D341Med (cell line): ENCODE data around the gene SLC4A2.

Experiments used
- DNase-seq: peaks from one replicate; pipeline ENCODE4 v3.0.0; 2012; ENCODE audit warnings: low spot score

The SLC4A2 gene

DNA sequence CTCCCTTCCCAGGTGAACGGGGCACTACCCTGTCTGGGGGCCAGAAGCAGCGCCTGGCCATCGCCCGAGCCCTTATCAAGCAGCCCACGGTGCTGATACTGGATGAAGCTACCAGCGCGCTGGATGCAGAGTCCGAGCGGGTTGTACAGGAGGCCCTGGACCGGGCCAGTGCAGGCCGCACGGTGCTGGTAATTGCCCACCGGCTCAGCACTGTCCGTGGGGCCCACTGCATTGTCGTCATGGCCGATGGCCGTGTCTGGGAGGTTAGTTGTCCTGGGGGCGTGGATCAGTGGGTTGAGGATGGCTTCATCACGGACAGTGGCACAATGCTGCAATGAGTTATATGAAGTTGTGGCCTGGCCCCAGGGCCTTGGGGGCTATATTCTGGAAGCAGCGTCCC lies 15.4 kb upstream of the SLC4A2 start:
- no peak for DNase-seq

DNA sequence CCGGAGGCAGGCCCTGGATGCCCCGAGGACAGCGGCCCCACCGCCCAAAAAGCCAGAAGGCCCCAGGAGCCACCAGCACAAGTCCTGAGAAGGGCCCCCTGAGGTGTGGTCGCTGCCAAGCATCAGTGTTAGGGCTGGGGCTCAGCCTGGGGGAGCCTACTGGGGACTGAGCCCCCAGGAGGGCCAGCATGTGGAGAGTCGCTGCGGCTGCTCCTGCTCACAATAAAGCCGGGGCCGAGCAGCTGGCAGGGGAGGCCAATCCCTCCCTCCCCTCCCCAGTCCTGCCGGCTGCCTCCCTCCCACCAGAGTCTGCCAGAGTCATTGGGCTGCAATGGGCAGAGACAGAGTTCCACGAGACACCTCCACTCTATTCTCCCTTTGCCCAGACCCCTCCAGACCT lies 14.1 kb upstream of the SLC4A2 start:
- DNase-seq, result peak; percentile 78

DNA sequence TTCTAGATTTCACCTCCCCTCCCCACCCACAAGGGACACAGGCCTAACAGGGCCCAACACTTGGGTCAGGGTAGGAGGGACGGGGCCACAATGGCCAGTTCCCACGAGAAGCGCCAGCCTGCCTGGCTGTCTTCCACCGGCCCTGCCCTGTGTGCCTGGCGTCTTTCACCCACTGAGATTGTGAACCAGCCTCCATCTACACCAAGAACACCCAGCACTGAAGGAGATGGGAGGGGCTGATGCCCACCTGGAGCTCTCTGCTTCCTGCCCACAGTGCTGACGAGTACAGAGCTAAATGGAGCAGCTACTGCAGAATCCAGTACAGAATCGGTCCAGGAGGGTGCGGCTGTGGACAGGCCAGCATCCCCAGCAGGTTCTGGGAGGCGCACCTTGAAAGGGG lies 13.4 kb upstream of the SLC4A2 start:
- no peak for DNase-seq

DNA sequence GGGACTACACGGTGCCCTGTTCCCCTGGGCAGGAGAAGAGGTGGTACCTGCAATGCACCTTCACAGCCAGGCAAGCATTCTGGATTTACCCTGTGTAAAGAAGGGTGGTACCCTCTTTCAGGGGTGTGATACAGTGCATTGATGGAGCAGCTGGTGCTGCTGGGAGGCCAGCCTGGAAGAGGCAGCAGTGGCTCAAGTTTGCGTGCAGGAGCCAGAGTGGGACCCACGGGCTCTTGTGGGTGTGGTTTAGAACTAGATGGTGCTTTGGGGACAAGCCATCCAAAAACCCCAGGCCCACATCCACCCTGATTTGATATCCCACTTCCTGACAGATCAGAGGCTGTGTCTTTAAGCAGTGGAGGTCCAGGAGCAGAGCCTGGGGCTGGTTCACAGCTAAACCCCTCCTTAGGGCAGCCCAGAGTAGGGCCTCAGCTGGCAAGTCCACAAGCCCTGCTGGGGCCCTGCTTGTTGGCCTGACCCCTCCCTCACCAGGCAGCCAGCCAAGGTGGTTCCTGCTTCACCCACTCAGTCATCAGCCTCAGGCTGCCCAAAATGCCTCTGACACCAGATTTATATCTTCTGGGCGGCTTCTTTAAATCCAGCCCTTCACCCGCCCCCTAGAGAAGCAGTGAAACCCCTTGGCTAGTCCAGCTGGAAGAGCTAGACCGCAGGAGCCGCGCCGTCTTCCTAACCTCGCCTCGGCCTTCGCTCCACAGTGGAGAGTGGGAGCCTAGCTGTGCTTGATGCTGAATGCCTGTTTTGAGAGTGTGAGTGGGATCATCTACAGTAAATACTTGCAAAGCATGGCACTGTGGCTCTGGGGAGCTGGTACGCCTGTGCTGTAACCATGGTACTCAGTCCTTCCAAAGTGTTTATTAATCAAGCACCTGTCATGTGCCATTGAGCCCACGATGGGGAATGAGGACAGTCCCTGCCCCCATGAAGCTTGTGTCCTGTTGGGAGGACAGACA lies 12.5 kb upstream of the SLC4A2 start:
- DNase-seq, result no peak

DNA sequence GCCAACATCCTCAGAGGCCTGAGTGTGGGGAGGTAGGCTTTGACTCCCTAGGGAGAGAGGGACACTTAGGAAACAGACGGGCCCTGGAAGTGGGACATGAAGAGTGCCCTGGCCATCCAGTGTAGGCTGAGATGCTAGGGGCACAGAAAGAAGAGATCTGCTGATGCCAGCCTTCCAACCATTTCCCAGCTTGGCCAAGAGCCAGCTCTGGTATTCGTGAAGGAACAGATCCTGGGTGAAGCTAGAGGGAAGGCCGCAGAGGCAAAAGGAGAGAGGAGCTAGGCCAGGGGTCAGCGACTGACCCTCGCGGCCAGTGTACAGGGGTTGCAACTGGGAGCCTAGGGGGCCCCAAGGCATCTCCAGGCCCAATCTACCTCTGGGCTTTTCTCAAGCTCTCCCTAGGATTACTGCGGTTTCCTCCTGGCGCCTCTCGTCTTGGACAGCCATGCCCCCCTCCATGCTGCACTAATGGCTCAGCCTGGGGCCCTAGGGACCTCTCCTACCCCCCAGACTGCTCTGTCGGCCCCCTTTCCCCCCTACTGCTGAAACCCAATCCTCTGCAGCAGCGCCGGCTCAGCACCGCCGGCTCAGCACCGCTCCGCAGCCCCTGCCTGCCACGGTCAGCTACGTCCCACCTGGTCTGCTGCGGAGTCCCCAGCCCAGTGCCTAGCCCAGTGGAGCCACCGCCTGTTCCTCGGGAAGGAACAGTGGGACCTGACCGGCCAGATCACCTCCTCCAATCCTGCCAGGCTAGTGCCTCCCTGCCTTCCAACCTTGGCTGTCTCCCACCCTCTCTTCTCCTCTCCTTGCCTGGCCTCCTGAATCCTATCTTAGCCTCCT lies 11.2 kb upstream of the SLC4A2 start, which contains the start of gene ASIC3:
TSS of gene ASIC3 (plus strand) at position 556 of the 840 bp plus-strand sequence. CDS start 355 bp downstream, outside the sequence.
- DNase-seq, result no peak

DNA sequence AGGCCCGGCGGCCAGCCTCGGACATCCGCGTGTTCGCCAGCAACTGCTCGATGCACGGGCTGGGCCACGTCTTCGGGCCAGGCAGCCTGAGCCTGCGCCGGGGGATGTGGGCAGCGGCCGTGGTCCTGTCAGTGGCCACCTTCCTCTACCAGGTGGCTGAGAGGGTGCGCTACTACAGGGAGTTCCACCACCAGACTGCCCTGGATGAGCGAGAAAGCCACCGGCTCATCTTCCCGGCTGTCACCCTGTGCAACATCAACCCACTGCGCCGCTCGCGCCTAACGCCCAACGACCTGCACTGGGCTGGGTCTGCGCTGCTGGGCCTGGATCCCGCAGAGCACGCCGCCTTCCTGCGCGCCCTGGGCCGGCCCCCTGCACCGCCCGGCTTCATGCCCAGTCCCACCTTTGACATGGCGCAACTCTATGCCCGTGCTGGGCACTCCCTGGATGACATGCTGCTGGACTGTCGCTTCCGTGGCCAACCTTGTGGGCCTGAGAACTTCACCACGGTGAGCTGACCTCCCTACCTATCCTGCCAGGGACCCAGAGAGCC lies 10.4 kb upstream of the SLC4A2 start:
- no peak for DNase-seq

DNA sequence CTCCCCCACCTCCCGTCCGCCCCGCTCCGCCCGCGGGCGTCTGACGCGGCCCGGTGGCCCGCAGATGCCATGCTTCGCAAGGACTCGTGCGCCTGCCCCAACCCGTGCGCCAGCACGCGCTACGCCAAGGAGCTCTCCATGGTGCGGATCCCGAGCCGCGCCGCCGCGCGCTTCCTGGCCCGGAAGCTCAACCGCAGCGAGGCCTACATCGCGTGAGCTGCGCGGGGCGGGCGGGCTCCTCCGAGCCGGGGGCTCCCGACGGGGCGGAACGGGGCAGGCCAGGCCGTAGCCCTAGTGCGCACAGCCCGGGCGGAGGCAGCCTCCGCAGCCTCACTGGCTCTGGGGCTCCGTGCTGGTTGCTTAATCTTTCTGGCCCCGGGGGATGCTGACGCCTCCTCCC lies 8.3 kb upstream of the SLC4A2 start:
- DNase-seq, result no peak

DNA sequence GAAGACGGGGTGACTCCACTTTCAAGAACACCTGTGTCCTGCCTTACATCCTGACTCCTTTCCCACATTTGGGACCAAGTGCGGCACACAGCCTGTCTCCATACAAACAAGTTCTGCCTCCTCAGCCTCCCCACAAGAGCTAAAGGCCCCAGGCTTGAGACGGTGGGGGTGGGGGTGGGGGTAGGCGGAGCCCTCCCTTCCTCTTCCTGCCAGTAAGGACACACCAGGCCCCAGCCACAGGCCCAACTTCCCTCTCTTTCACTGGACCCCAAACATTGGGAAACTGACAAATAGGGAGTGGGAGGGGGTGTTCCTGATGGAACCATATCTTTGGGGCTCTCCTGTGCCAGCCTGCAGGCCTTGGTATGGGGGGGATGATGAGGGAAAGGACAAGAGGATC lies 6.3 kb upstream of the SLC4A2 start:
- DNase-seq, result no peak

DNA sequence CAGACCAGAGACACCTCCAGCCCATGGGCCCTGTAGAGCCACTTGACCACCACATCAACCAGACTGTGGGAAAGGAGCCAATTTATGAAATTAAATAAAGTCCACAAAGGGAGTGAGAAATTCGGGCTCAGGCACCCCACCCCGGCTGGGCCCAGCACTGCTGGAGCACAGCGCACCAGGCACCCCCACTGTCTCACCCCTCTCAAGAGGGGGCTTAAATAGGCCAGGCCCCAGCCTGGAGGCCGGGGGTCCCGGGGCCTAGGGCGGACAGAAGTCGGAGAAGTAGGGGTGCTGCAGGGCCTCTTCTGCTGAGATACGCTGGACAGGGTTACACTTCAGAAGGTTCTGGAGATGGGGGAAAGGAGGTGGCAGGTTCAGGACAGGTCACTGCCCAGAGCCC lies 5.6 kb upstream of the SLC4A2 start:
- no peak for DNase-seq

DNA sequence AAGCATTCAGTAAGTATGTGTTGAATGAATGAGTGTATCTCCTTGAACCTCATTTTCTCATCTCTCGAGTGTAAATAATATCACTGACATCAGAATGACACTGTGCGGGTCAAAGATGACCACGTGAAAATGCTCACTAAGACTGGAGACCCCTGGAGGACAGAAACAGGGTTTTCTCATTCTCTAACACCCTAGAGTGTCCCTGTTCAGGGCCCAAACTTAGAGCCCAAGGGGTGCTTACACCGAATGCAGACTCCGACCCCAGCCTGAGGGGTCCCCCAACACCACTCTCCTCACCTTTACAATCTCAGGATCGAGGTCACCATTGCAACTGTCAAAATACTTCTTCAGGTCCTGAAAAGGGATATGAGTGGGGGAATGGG lies 3.1 kb upstream of the SLC4A2 start:
- DNase-seq, result no peak

DNA sequence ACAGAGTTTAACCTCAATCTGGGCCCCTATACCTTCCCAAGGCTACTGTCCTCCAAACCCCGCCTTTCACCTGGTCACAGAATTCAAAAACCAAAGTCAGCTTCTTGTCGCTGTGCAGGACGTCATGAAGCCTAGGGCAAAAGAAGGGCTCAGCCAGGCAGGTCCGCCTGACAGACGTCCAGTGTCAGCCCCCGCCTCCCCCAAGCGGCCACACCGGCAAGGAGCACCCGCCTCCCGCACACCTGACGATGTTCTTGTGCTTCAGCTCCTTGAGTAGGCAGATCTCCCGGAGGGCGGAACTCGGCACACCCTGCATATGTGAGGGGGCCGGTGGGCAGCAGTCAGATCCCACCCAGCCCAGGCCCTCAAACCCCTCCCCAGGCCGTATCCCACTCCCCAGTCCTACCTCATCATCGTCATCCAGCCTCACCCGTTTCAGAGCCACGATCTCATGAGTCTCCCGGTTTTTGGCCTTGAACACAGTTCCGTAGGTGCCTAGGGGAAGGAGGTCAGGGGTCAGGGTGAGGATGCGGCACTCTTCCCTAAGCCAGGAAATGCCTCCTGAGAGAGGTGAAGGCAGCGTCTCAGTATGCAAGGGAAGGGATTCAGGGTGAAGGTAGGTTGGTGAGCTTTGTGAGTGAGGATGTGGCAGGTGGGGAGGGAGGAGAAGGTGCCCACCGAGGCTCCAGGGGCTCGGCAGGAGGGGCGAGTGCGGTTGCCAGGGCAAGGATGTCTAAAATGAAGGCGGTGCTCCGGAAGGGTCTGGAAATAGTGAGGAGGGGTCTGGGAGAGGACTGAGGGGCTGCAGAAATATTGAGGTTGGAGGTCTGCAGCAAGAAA lies 2.5 kb upstream of the SLC4A2 start:
- no peak for DNase-seq

DNA sequence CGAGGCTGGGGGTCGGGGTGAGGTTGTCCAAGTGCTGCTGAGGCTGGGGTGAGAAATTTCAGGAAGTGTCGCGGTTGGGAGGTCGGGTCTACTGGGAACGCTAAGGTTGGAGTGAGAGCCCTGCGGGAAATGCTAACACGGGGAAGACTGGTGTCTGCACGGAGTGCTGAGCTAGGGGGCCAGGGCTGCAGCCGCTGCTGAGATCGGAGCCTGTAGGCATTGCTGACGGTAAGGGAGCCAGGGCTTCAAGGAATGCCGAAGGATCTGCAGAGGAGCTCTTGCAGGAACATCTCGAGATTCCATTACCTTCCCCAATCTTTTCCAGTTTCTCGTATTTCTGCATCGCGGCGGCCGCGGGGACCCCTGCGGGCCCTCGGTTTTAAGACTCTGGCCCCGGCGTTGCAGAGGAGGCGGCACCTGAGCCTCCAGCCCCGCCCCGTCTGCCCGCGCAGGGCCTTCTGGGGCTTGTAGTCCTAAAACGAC lies 1.8 kb upstream of the SLC4A2 start, which contains the start of gene CDK5:
TSS of gene CDK5 (minus strand) at position 392 of the 483 bp plus-strand sequence. CDS start at position 343, 49 bp downstream.
- no peak for DNase-seq

DNA sequence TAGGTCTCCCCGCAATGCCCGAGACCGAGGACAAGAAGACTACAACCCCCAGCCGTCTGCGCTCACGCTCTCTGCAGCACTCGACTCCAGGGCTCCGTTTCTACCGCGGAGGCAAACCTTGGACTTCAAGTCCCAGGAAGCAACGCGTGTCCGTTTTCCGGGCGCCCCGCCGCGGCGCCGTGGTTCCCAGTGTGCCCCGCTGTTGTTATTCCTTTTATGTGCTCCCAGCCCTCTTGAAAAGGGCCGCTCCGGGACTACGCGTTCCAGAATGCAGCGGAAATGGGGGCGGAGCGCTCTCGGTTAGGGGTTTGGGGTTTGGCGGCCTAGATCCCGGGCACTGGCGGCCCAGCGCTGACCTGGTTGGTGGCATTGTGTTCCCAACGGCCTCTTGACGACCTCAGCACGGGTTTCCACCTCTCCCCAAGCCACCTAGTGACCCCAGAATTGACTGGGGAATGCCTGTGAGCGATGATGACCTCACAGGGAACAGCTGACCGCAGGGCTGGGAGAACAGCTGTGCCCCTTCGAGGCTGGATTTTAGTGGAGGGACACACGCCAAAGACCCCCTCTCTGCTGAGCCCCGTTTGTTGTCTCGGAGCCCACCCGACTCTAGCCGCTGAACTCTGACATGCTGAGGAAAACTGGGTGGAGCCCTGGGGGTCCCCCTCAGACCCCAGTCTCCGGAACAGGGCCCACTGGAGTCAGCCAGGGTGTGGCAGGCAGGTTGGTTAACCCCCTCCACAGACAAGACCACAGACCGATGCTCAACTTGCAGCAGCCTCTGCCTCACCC lies 1.2 kb upstream of the SLC4A2 start:
- DNase-seq, result peak; percentile 95

DNA sequence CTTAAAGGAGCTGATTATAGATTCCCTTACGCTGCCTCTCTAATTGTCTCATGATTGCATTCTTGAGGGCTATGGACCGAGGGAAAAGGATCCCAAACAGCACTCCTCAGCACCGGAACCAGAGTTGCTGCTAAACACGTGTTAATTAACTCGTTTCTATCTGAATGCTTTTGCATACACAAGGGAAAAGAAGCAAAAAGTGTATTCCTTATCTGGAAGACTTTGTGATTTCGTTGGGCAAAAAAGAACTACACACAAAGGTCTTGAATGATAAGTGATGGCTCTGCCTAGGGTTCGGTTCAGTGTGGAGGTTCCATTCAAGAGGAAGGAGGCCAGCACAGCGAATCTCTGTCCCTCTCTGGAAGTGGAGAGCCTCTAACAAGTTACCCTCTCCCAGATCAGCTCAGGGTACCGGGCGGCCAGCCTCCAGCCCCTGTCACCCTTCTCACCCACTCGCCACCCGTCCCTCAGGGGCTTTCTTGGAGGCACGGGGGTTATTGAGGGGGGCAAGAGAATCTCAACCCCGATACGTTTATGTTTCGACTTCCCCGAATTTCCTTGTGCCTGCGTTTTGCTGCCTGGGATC lies 515 bp upstream of the SLC4A2 start:
- no peak for DNase-seq

DNA sequence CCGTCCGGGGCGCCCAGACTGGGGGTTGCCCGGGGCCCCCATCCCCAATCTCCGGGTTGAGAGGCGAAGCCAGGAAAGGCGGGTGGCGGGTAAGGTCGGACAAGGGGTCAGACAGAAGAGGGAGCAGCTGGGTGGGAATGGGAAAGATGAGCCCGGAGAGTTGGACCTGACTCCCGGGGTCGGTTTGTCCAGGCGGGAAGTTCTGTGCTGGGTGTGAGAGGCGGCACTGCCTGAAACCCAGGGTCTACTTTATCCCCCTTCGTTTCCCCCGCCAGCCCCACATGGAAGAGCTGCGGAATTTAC lies 675 bp downstream of the SLC4A2 start:
- DNase-seq, result no peak

DNA sequence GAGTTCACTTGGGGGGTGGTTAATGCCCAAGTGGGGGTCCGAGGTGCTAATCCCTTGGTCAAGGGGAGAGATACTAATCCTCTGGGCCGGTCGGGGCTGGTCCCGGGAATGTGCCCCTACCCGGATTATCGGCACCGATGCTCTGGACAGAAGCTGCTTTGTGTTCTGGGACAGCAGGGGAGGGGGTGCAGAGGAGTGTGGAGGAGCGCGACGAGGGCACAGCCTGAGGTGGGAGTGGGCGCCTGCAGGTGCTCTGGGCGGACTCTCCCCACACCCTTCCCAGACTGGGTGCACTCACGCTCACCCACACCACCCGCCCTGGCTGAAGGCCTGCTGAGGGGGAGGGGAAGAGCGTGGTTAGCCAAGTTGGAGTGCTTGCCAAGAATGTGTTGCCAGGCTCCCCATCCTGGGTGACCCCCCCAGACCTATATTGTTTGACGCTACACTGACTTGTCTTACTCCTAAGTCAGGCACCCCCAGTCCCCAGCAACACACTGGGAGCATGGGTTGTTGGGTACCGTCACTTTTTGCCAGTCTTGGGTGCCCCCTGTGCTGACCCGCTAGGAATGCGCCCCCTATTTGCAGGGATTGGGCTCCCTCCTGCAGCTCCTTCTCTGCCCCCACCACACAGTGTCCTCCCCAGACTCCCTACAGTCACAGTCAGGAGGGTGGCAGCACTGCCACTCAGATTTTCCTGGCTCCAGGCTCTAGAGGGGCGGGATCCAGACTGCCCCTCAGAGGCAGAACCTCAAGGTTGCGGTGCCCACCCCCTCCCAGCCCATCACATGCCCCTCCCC lies 1.2 kb downstream of the SLC4A2 start:
- peak; percentile 68 for DNase-seq

DNA sequence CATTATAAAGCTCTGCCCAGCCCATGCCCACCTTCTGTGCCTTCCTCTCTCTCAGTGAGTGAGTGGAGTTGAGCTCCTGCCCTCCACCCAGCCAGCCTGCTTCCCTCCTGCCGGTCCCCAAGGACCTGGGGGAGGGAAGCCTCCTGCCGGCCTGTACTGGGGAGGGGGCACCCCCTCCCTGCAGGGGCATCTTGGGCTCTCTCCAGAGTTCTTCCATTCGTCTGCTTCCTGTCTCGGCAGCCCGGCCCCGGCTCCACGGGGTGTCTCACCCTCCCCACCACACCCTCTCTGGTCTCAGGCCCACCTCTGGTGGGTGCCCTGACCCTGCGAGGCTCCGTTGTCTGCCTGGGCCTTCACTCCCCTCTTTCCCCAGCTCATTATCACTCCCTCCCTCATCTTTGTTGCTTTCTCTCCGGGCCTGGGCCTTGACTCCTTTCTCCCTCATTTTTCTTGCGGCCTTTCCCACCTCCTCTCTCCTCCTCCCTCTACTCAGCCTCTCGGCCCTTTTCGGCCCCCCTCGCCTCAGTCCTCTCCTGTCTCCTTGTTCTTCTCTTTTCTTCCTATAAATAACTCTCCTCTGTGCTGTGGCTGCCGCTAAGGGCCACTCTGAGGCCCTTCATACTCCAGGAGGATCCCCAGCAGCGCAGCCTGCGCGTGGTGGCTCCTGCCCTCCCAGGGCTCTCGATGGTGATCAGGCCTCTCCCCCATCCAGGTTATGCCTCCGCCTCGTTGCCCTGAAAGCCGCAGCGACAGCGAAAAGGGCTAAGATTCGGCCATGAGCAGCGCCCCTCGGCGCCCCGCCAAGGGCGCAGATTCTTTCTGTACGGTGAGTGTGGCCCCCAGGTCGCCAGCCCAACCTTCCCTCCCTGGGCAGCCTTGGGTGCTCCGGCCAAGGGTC lies 2.1 kb downstream of the SLC4A2 start:
- DNase-seq, result peak; percentile 81

DNA sequence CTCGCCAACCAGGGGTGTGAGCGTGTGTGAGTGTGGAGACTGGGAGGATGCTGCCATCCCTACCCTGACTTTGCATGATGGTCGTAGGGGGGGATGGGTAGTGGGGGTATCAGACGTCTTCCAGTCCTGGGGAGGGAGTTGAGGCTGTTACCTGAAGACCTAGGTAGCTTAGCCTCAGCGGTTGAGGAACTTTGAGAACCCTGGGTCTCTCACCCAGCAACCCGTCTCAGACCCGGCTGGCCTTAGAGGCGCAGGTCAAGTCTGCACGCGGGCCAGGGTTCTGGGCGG lies 2.7 kb downstream of the SLC4A2 start:
- DNase-seq, result no peak
